ENCODE measurements around the gene MYO16.

The MYO16 gene

GRCh38 chr13:109243311-109243951, 614.0 kb downstream of the MYO16 start (continued):
- TF ChIP-seq ZNF513 (tag by site-specific recombination; IDR thresholded peaks at IDR 0.05) (no peak), ZNF555 (tag by site-specific recombination; conservative IDR thresholded peaks at IDR 0.05) (no peak), ZBTB1 (tag by site-specific recombination; IDR thresholded peaks at IDR 0.05) (no peak), ZNF521 (tag by site-specific recombination; IDR thresholded peaks at IDR 0.05) (no peak), ZNF488 (tag by site-specific recombination; IDR thresholded peaks at IDR 0.05) (no peak), KLF8 (tag by site-specific recombination; IDR thresholded peaks at IDR 0.05) (no peak), ZBTB49 (tag by site-specific recombination; IDR thresholded peaks at IDR 0.05; ENCODE audit: low read depth) (no peak), INSM2 (tag by site-specific recombination; IDR thresholded peaks at IDR 0.05) (no peak), ZNF280C (tag by site-specific recombination; IDR thresholded peaks at IDR 0.05) (no peak), ZNF394 (tag by site-specific recombination; IDR thresholded peaks at IDR 0.05; ENCODE audit: borderline replicate concordance) (no peak), ZNF654 (tag by site-specific recombination; IDR thresholded peaks at IDR 0.05; ENCODE audit: low read depth) (no peak), ZNF214 (tag by site-specific recombination; IDR thresholded peaks at IDR 0.05; ENCODE audit: borderline replicate concordance) (no peak), ZBTB10 (tag by site-specific recombination; IDR thresholded peaks at IDR 0.05) (no peak), ZNF76 (tag by site-specific recombination; IDR thresholded peaks at IDR 0.05; ENCODE audit: borderline replicate concordance, low read depth) (no peak), ZNF704 (tag by site-specific recombination; IDR thresholded peaks at IDR 0.05) (no peak), ZSCAN16 (tag by site-specific recombination; IDR thresholded peaks at IDR 0.05) (no peak)

All from HEK293 (cell line).